ENCODE data around the gene ALPI.
"Not testable (repeated sequence)": the region's sequence is repeated elsewhere in the genome, so short reads cannot be mapped to it uniquely, and the experiment has no call there.

Gene ALPI

GRCh38 chr2:232421189-232421785 lies 34.7 kb upstream of the ALPI start:
- DNase-seq, result no peak

GRCh38 chr2:232422051-232422450 lies 33.9 kb upstream of the ALPI start:
- DNase-seq, result no peak

- DNase-seq, result not testable (repeated sequence)
Observed at GRCh38 chr2:232422996-232423395, 33.0 kb upstream of the ALPI start.

GRCh38 chr2:232423407-232423806 lies 32.5 kb upstream of the ALPI start:
- DNase-seq, result not testable (repeated sequence)

GRCh38 chr2:232431705-232432590 lies 24.0 kb upstream of the ALPI start:
- no peak for DNase-seq

GRCh38 chr2:232432598-232433184 lies 23.3 kb upstream of the ALPI start:
- DNase-seq, result no peak

- DNase-seq, result not testable (repeated sequence)
Observed at GRCh38 chr2:232433622-232434021, 22.3 kb upstream of the ALPI start.

GRCh38 chr2:232434091-232434490 lies 21.9 kb upstream of the ALPI start:
- no peak for DNase-seq

GRCh38 chr2:232434563-232435374 lies 21.2 kb upstream of the ALPI start:
- no peak for DNase-seq

- DNase-seq, result no peak
Observed at GRCh38 chr2:232435375-232435648, 20.6 kb upstream of the ALPI start.

- DNase-seq, result no peak
Observed at GRCh38 chr2:232435805-232436204, 20.1 kb upstream of the ALPI start.

GRCh38 chr2:232436381-232437194 lies 19.4 kb upstream of the ALPI start:
- DNase-seq, result no peak

- DNase-seq, result no peak
Observed at GRCh38 chr2:232437195-232437571, 18.8 kb upstream of the ALPI start.

- DNase-seq, result no peak
Observed at GRCh38 chr2:232438091-232438490, 17.9 kb upstream of the ALPI start.

GRCh38 chr2:232438951-232439757 lies 16.8 kb upstream of the ALPI start:
- peak; percentile 48 for DNase-seq

GRCh38 chr2:232439758-232440135 lies 16.2 kb upstream of the ALPI start:
- no peak for DNase-seq

- DNase-seq, result peak; percentile 84
Observed at GRCh38 chr2:232440220-232441018, 15.5 kb upstream of the ALPI start.

- DNase-seq, result no peak
Observed at GRCh38 chr2:232441147-232441651, 14.8 kb upstream of the ALPI start.

GRCh38 chr2:232441922-232442321 lies 14.0 kb upstream of the ALPI start:
- not testable (repeated sequence) for DNase-seq

- DNase-seq, result not testable (repeated sequence)
Observed at GRCh38 chr2:232442431-232442830, 13.5 kb upstream of the ALPI start.

GRCh38 chr2:232443047-232443446 lies 12.9 kb upstream of the ALPI start:
- DNase-seq, result not testable (repeated sequence)
